Uterus (tissue), 2 donors: ENCODE measurements around the gene COL27A1.

ENCODE experiments used
- POLR2A ChIP-seq, 2 donors: fragments of 450-650 bp; IDR thresholded peaks; one replicate each; pipeline ENCODE4 v1.6.1; 2016; ENCODE audit warnings: antibody characterized with exemption in 2 of 2, mild to moderate bottlenecking in 1 of 2, moderate library complexity in 1 of 2
- TF ChIP-seq, protein P1 (sequence below), 4 experiments: fragments of 200-600 bp in 2 of 4; fragments of 450-650 bp in 2 of 4; sonication (generic) in 2 of 4; IDR thresholded peaks; one replicate each; pipeline ENCODE4 v1.5.1; 2016 to 2019; ENCODE audit warnings: antibody characterized with exemption in 4 of 4, mild to moderate bottlenecking in 2 of 4, moderate library complexity in 1 of 4

DNA sequence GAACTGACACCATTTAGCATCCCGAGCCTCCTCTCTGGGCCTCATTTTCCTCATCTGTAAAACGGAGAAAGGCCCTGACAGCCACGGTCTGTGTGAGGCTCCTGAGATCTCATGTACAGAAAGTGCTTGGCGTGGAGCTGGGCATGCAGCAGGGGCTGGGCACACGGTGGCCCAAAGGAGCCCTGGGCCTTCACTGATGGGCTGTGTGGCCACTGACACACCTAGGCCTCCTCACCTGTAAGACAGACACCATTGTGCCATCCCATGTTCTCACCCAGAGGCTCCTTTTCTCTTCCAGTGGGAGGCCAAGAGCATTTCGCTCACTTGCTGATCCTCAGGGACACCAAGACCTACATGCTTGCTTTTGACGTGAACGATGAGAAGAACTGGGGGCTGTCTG is 169.2 kb downstream of the COL27A1 start:
- TF ChIP-seq, protein P1, sequence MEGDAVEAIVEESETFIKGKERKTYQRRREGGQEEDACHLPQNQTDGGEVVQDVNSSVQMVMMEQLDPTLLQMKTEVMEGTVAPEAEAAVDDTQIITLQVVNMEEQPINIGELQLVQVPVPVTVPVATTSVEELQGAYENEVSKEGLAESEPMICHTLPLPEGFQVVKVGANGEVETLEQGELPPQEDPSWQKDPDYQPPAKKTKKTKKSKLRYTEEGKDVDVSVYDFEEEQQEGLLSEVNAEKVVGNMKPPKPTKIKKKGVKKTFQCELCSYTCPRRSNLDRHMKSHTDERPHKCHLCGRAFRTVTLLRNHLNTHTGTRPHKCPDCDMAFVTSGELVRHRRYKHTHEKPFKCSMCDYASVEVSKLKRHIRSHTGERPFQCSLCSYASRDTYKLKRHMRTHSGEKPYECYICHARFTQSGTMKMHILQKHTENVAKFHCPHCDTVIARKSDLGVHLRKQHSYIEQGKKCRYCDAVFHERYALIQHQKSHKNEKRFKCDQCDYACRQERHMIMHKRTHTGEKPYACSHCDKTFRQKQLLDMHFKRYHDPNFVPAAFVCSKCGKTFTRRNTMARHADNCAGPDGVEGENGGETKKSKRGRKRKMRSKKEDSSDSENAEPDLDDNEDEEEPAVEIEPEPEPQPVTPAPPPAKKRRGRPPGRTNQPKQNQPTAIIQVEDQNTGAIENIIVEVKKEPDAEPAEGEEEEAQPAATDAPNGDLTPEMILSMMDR (IDR thresholded peaks at IDR 0.05): no peak
- TF ChIP-seq POLR2A (IDR thresholded peaks at IDR 0.05): no peak
